Measurements from ENCODE around the gene CTNNA3.

Gene CTNNA3

DNA sequence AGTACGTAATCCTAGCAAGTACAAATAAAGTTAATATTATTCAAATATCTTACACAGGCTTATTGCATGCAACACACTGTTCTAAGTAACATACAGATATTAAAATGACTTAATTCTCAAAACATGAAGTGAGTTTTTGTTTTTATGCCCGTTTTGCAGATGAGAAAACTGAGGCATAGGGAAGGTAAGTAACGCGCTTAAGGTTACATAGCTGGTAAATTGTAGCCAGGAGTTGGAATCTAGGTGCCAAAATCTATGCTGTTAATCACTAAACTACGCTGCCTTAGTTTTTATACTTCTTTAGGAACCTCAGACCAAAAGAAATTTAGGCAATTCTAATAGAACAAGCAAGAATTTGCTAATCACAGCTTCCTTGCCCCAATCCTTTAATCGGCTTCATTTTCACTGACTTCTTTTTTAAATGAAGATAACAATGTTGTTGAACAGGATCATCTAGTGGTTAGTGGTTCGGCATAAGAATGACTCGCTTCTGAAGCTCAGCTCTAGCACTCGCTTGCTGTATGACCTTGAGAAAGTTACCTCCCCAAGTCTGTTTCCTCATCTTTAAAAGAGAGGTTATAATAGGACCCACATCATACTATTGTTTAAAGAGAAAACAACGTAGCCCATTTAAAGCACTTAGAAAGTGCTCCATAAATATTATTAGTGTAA, 771.2 kb downstream of the CTNNA3 start:
- TF ChIP-seq CTCF (IDR thresholded peaks at IDR 0.05; ENCODE audit: low read depth, low read length) = no peak
- no peak overlapping the region for H3K4me3 ChIP-seq (replicated peaks in 1 of 2; ENCODE audit: low read depth in 2 of 2, low read length in 2 of 2)
- DNase-seq (ENCODE audit: low read depth in 2 of 2) = peak in 1 of 2 donors; percentile 10

- no peak for DNase-seq (ENCODE audit: low read depth in 2 of 2)
- H3K4me3 ChIP-seq (replicated peaks in 1 of 2; ENCODE audit: low read depth in 2 of 2, low read length in 2 of 2) = no peak overlapping the region
- TF ChIP-seq CTCF (IDR thresholded peaks at IDR 0.05; ENCODE audit: low read depth, low read length) = no peak
Observed at GRCh38 chr10:66919248-66919647, 776.7 kb downstream of the CTNNA3 start.

GRCh38 chr10:66917104-66917503, 778.9 kb downstream of the CTNNA3 start:
- no peak overlapping the region for H3K4me3 ChIP-seq (replicated peaks in 1 of 2; ENCODE audit: low read depth in 2 of 2, low read length in 2 of 2)
- DNase-seq (ENCODE audit: low read depth in 2 of 2) = peak in 1 of 2 donors; percentile 4
- TF ChIP-seq CTCF (IDR thresholded peaks at IDR 0.05; ENCODE audit: low read depth, low read length) = no peak

DNA sequence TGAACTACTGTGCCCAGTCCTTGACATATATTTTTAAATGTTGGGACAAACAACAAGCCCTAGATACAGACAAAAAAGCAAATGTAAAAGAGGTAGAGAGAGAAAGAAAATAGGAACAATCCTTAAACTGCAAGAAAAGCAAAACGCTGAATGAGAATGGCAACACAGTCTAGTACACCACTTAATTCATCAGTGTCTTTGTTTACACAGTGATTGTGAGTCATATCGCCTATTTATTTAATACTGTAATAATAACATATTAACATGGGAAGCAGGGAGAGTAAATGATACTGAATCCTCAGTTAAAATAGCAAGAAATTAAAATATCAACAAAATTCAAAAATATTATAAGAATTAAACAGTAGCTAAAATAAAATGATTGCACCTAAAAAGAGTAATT, 780.0 kb downstream of the CTNNA3 start:
- no peak overlapping the region for H3K4me3 ChIP-seq (replicated peaks in 1 of 2; ENCODE audit: low read depth in 2 of 2, low read length in 2 of 2)
- TF ChIP-seq CTCF (IDR thresholded peaks at IDR 0.05; ENCODE audit: low read depth, low read length) = no peak

GRCh38 chr10:66910671-66911070, 785.3 kb downstream of the CTNNA3 start:
- DNase-seq (ENCODE audit: low read depth in 2 of 2) = peak in 1 of 2 donors; percentile 8
- no peak for TF ChIP-seq CTCF (IDR thresholded peaks at IDR 0.05; ENCODE audit: low read depth, low read length)
- no peak overlapping the region for H3K4me3 ChIP-seq (replicated peaks in 1 of 2; ENCODE audit: low read depth in 2 of 2, low read length in 2 of 2)

More for the DNA sequence above, 780.0 kb downstream of the CTNNA3 start:
- peak in 1 of 2 donors; percentile 6 for DNase-seq (ENCODE audit: low read depth in 2 of 2)

GRCh38 chr10:66892871-66893270, 803.1 kb downstream of the CTNNA3 start:
- DNase-seq (ENCODE audit: low read depth in 2 of 2) = no peak
- H3K4me3 ChIP-seq (replicated peaks in 1 of 2; ENCODE audit: low read depth in 2 of 2, low read length in 2 of 2) = no peak overlapping the region
- no peak for TF ChIP-seq CTCF (IDR thresholded peaks at IDR 0.05; ENCODE audit: low read depth, low read length)

DNA sequence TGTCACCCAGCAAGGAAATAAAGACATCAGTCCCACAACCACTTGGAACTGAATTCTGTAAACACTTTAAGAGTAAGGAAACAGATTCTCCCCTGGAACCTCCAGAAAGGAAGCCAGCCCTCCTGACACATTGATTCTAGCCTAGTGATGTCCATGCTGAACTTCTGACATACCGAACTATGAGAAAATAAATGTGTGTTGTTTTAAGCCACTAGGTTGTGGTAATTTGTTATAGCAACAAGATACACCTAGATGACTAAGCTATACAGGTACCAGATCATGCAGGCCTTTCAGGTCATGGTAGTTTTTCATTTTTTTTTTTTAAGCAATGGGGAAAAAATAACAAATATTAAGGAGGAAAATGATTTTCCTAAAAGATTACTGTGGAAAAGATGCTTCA, 807.8 kb downstream of the CTNNA3 start:
- H3K4me3 ChIP-seq (replicated peaks in 1 of 2; ENCODE audit: low read depth in 2 of 2, low read length in 2 of 2) = no peak overlapping the region
- TF ChIP-seq CTCF (IDR thresholded peaks at IDR 0.05; ENCODE audit: low read depth, low read length) = no peak
- no peak for DNase-seq (ENCODE audit: low read depth in 2 of 2)
